ENCODE data around the gene NCAM2.

Gene NCAM2

DNA sequence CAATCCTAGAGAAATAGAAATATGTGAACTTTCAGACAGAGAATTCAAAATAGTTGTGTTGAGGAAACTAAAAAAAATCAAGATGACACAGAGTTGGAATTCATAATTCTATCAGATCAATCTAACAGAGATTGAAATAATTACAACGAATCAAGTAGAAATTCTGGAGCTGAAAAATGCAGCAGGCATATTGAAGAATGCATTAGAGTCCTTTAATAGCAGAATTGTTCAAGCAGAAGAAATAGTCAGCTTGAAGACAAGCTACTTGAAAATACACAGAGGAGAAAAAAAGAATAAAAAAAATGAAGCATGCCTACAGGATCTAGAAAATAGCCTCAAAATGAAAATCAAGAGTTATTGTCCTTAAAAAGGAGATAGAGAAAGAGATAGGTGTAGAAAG is 347.1 kb downstream of the NCAM2 start:
- TF ChIP-seq, protein P1, sequence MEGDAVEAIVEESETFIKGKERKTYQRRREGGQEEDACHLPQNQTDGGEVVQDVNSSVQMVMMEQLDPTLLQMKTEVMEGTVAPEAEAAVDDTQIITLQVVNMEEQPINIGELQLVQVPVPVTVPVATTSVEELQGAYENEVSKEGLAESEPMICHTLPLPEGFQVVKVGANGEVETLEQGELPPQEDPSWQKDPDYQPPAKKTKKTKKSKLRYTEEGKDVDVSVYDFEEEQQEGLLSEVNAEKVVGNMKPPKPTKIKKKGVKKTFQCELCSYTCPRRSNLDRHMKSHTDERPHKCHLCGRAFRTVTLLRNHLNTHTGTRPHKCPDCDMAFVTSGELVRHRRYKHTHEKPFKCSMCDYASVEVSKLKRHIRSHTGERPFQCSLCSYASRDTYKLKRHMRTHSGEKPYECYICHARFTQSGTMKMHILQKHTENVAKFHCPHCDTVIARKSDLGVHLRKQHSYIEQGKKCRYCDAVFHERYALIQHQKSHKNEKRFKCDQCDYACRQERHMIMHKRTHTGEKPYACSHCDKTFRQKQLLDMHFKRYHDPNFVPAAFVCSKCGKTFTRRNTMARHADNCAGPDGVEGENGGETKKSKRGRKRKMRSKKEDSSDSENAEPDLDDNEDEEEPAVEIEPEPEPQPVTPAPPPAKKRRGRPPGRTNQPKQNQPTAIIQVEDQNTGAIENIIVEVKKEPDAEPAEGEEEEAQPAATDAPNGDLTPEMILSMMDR (IDR thresholded peaks at IDR 0.05; ENCODE audit: control extremely low read depth, extremely low read depth, low read depth, missing control alignments): no peak
- POLR2A ChIA-PET: no interaction called here

DNA sequence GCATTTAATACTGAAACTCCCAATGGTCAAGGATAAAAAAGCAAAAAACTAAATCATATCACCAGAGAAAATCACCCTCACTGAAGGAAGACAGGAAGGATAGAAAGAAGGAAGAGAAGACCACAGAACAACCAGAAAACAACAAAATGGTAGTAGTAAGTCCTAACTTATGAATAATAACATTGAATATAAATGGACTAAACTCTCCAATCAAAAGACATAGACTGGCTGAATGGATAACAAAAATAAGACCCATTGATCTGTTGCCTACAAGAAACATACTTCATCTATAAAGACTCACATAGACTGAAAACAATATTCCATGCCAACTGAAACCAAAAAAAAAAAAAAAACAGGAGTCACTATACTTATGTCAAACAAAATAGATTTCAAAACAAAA is 347.7 kb downstream of the NCAM2 start:
- no peak for DNase-seq (ENCODE audit: extremely low spot score)
- TF ChIP-seq, protein P1 (IDR thresholded peaks at IDR 0.05; ENCODE audit: control extremely low read depth, extremely low read depth, low read depth, missing control alignments): no peak
- ChIA-PET CTCF (no interaction called here), POLR2A (no interaction called here)

More for the DNA sequence above, 347.1 kb downstream of the NCAM2 start:
- CTCF ChIA-PET: no interaction called here
- no peak for DNase-seq (ENCODE audit: extremely low spot score)

DNA sequence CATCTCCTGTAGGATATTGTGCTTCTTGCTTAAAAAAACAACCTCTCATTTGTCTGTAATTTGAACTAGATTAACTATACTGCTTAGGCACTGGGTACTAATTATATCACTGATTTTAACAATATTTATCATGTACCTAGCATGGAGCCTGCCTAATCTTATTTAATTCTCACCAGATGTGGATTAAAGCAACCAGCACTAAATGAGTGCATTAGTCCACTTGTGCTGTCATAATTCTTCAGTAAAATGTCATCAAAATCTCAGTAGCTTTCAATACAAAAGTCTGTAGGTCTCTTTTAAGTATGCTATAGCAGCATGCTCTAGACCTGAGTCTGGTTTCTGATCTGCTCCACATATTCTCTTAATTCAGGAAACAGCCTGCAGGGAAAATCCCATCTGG is 368.1 kb downstream of the NCAM2 start:
- no peak for DNase-seq (ENCODE audit: extremely low spot score)
- TF ChIP-seq, protein P1 (IDR thresholded peaks at IDR 0.05; ENCODE audit: control extremely low read depth, extremely low read depth, low read depth, missing control alignments): no peak
- POLR2A ChIA-PET: no interaction called here
- CTCF ChIA-PET: no interaction called here

DNA sequence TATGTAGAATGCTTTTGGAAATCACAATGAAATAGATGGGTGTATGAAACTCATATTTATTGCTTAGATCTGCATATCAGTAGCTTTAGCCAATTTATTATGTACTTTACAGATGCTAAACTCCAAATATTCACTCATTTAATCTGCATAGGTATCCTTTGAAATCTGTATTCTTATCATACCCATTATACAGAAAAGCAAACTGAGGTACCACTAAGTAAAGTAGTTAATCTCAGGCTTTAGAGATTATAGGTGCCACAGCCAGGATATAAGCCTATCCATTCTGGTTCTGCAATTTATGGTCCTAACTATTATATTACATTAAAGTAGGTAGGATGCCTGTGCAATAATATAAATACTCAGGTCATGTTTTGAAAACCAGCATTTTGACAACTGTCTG is 369.4 kb downstream of the NCAM2 start:
- TF ChIP-seq, protein P1 (IDR thresholded peaks at IDR 0.05; ENCODE audit: control extremely low read depth, extremely low read depth, low read depth, missing control alignments): no peak
- CTCF ChIA-PET: no interaction called here
- DNase-seq (ENCODE audit: extremely low spot score): no peak
- POLR2A ChIA-PET: no interaction called here

DNA sequence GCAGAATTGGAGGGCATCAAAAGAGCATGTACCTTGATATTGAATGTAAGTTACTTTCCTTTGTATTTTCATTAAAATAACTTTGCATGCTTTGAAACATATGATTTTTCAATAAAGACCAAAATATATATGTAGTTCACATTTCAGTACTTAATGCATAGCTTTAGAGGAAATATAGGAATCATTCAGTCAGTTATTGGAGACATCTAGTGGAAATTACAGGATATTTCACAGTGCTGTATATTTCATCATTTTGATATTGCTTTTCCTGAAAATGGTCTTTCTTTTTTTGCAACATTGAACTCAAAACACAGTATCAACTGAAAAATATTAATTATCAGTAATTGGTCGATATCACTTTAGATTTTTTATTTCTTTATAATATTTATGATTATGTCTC is 375.8 kb downstream of the NCAM2 start:
- TF ChIP-seq, protein P1 (IDR thresholded peaks at IDR 0.05; ENCODE audit: control extremely low read depth, extremely low read depth, low read depth, missing control alignments): no peak
- DNase-seq (ENCODE audit: extremely low spot score): no peak
- ChIA-PET CTCF (no interaction called here), POLR2A (no interaction called here)

DNA sequence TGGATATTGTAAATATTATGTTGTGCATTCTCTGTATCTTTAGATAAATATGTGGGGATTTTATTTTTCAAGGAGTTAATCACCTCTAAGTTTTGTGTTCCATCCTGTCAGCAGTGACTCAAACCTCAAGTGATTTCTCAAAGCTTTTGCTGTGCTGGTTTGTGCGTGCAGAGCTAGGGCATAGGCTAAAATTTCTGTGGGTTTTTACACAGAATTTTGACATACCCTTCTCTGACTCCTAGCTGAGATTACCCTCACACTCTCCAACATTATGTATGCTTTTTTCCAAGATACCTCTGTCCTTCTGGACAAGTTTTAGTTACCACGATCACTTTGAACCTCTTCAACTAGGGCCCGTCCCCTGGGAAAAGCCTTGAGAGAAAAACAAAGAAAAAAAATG is 384.9 kb downstream of the NCAM2 start:
- ChIA-PET POLR2A (no interaction called here), CTCF (no interaction called here)
- no peak for DNase-seq (ENCODE audit: extremely low spot score)
- TF ChIP-seq, protein P1 (IDR thresholded peaks at IDR 0.05; ENCODE audit: control extremely low read depth, extremely low read depth, low read depth, missing control alignments): no peak

DNA sequence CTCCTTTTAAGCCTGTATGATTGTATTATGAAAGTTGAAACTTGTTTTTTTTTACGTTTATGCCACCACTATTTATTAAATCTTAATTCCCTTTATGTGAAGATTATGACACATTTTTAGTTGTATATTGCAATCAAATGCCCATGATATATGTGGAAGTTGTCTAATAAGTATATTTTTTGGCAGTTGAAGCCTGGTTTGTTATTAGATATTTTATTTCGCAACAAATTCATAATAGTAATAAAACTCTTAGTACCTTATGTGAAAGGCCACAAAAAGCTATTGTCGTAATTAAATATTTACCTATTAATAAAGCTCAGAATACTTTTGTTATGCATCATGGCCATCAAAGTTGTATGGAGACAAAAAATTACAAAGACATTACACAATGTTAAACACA is 386.8 kb downstream of the NCAM2 start:
- POLR2A ChIA-PET: no interaction called here
- TF ChIP-seq, protein P1 (IDR thresholded peaks at IDR 0.05; ENCODE audit: control extremely low read depth, extremely low read depth, low read depth, missing control alignments): no peak
- DNase-seq (ENCODE audit: extremely low spot score): no peak
- CTCF ChIA-PET: no interaction called here

Measured in GM10248 (cell line).